ENCODE results near the gene PGAP6. TPM values are rescaled to one million over a fixed set of nuclear protein-coding genes. Genes with fewer than 3 reads are reported as not detected.

Gene PGAP6
- total and polyA plus RNA-seq, 2 of the 13 experiments (the other 11 are each of a cell fraction or from before 2014, with no cell fraction given): 52.7 to 136 TPM

DNA sequence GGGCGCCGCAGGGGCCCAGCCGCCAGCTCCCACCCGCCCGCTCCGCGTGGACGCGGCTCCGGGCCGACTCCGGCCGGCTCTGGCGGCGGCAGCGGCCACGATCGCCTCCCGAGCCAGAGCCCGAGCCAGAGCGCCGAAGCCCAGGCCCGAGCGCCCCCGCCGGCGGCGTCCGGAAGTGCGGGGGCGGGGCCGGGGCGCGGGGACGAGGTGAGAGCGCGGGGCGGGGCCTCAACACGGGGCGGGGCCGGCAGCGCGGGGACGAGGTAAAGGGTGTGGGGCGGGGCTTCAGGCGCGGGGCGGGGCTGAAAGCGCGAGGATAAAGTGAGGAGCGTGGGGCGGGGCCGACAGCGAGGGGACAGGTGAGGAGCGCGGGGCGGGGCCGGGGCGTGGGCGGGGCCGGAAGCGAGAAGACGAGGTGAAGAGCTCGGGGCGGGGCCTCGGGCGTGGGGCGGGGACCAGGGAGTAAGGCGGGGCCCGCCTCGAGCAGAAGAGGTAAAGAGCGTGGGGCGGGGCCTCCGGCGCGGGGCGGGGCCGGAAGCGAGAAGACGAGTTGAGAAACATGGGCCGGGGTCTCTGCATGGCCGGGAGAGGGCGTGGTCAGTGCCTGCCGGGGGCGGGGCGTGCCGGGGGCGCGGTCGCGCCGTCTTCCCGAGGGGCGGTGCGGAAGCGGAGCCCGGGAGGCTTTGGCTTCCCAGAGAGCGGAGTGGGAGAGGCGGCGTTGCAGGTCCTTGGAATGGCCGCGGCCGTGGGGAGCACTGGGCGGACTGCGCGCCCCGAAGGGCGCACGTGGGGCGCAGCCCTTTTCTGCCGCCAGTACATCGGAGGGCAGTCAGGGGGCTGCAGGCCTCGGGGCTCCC lies 29.0 kb downstream of the PGAP6 start, which contains the start of gene AXIN1 (continued):
- TF ChIP-seq, protein P1, sequence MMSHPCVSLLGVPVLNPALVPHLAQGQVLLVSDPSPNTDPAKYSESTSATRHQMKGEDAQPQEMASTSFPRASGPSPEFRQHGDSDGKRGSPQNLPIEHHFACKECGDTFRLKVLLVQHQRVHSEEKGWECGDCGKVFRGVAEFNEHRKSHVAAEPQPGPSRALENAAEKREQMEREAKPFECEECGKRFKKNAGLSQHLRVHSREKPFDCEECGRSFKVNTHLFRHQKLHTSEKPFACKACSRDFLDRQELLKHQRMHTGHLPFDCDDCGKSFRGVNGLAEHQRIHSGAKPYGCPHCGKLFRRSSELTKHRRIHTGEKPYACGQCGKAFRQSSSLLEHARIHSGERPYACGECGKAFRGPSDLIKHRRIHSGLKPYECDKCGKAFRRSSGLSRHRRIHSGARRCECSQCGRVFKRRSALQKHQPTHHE (CRISPR knock-in tag; IDR thresholded peaks at IDR 0.05; ENCODE audit: borderline replicate concordance): no peak
- TF ChIP-seq MED13 (CRISPR knock-in tag; IDR thresholded peaks at IDR 0.05) (no peak), ZNF563 (CRISPR knock-in tag; IDR thresholded peaks at IDR 0.05) (peak; percentile 81; the same call in 1 of the 2 replicates), AHR (CRISPR knock-in tag; IDR thresholded peaks at IDR 0.05) (no peak), KLF12 (CRISPR knock-in tag; IDR thresholded peaks at IDR 0.05; ENCODE audit: borderline replicate concordance) (0 out of 2 replicates have a peak, but pooled peaks have one; percentile 54), ZBTB34 (CRISPR knock-in tag; IDR thresholded peaks at IDR 0.05) (no peak), ZBTB42 (CRISPR knock-in tag; IDR thresholded peaks at IDR 0.05) (no peak), TCF7 (IDR thresholded peaks at IDR 0.05; ENCODE audit: low read depth) (no peak), HNRNPL (IDR thresholded peaks at IDR 0.05; ENCODE audit: low read depth, low read length) (no peak), RNF219 (CRISPR knock-in tag; IDR thresholded peaks at IDR 0.05) (no peak), SP140L (CRISPR knock-in tag; IDR thresholded peaks at IDR 0.05; ENCODE audit: borderline replicate concordance) (no peak), ZHX2 (IDR thresholded peaks at IDR 0.05; ENCODE audit: low read depth) (no peak), ZHX2 (CRISPR knock-in tag; IDR thresholded peaks at IDR 0.05; ENCODE audit: borderline replicate concordance) (no peak), SRSF9 (IDR thresholded peaks at IDR 0.05; ENCODE audit: borderline replicate concordance, insufficient read depth, low read depth, low read length, poor library complexity, severe bottlenecking) (no peak), CHD4 (IDR thresholded peaks at IDR 0.05; ENCODE audit: borderline replicate concordance, low read length) (no peak)
